Neural progenitor cell (in vitro differentiated cells): ENCODE measurements around the gene PRMT5. TPM values are rescaled to one million over a fixed set of nuclear protein-coding genes. Genes with fewer than 3 reads are reported as not detected.

Experiments
- DNase-seq: peaks from one replicate; pipeline ENCODE4 v3.0.0-alpha.2; 2016; ENCODE audit warnings: low spot score
- H2AFZ ChIP-seq: fragments of 200-600 bp; sonication (generic); replicated peaks from 2 replicates; pipeline ENCODE4 v1.6.1; 2016; ENCODE audit warnings: antibody characterized with exemption
- H3F3A ChIP-seq: fragments of 200-600 bp; sonication (generic); 2 replicates; pipeline ENCODE4 v1.6.1; 2016; ENCODE audit warnings: antibody characterized with exemption, low read depth
- H3K27ac ChIP-seq: fragments of 200-600 bp; sonication (generic); 2 replicates; pipeline ENCODE4 v1.5.1; 2016; ENCODE audit warnings: mild to moderate bottlenecking
- H3K27me3 ChIP-seq: fragments of 200-600 bp; sonication (generic); 2 replicates; pipeline ENCODE4 v1.6.1; 2016; ENCODE audit warnings: mild to moderate bottlenecking, moderate library complexity
- H3K36me3 ChIP-seq: fragments of 200-600 bp; sonication (generic); 2 replicates; pipeline ENCODE4 v1.5.1; 2016
- H3K4me1 ChIP-seq: fragments of 200-600 bp; sonication (generic); 2 replicates; pipeline ENCODE4 v1.6.1; 2016; ENCODE audit warnings: mixed run types
- H3K4me2 ChIP-seq: fragments of 200-600 bp; sonication (generic); 2 replicates; pipeline ENCODE4 v1.6.1; 2016
- H3K4me3 ChIP-seq: fragments of 200-600 bp; sonication (generic); 2 replicates; pipeline ENCODE4 v1.5.1; 2016
- H3K79me2 ChIP-seq: fragments of 200-600 bp; sonication (generic); 2 replicates; pipeline ENCODE4 v1.6.1; 2016; ENCODE audit warnings: low read depth
- H3K9ac ChIP-seq: fragments of 200-600 bp; sonication (generic); 2 replicates; pipeline ENCODE4 v1.6.1; 2016
- H3K9me3 ChIP-seq: fragments of 200-600 bp; sonication (generic); 2 replicates; pipeline ENCODE4 v1.5.1; 2016; ENCODE audit warnings: low read depth
- H4K20me1 ChIP-seq: fragments of 200-600 bp; sonication (generic); 2 replicates; pipeline ENCODE4 v1.6.1; 2016; ENCODE audit warnings: low read depth
- H3K27ac Mint-ChIP-seq: 3 replicates; pipeline ENCODE4 v1.8.0; 2021; ENCODE audit warnings: mixed read lengths
- H3K27me3 Mint-ChIP-seq: 2 replicates; pipeline ENCODE4 v1.8.0; 2022; ENCODE audit warnings: low read depth, mild to moderate bottlenecking, inconsistent platforms, moderate library complexity, mixed read lengths; ENCODE audit not compliant: insufficient read depth
- H3K36me3 Mint-ChIP-seq: 3 replicates; pipeline ENCODE4 v1.8.0; 2021; ENCODE audit warnings: mixed read lengths
- H3K4me1 Mint-ChIP-seq: 3 replicates; pipeline ENCODE4 v1.8.0; 2021; ENCODE audit warnings: mixed read lengths
- H3K4me3 Mint-ChIP-seq: 3 replicates; pipeline ENCODE4 v1.8.0; 2021; ENCODE audit warnings: mild to moderate bottlenecking, moderate library complexity, mixed read lengths
- H3K9me3 Mint-ChIP-seq: 3 replicates; pipeline ENCODE4 v1.8.0; 2020; ENCODE audit warnings: mixed read lengths
- CTCF ChIP-seq: fragments of 200-600 bp; sonication (generic); IDR thresholded peaks from 2 replicates; pipeline ENCODE4 v1.5.1; 2017; ENCODE audit warnings: antibody characterized with exemption, mild to moderate bottlenecking
- EZH2 ChIP-seq: fragments of 200-600 bp; sonication (generic); IDR thresholded peaks from 2 replicates; pipeline ENCODE4 v1.6.1; 2017; ENCODE audit warnings: antibody characterized with exemption, mild to moderate bottlenecking, moderate library complexity
- EZH2phosphoT487 ChIP-seq: fragments of 200-600 bp; sonication (generic); IDR thresholded peaks from 2 replicates; pipeline ENCODE4 v1.6.1; 2017; ENCODE audit warnings: antibody characterized with exemption
- total RNA-seq: library from RNA; depleted of rRNA; stranded (reverse); fragments of >200 nt; gene quantifications from 2 replicates; pipeline ENCODE4 v1.2.3, GENCODE V29; 2015; ENCODE audit warnings: low replicate concordance

Gene PRMT5
- total RNA-seq, 1 donor from 2014 or later: 54.6 TPM

- TF ChIP-seq EZH2 (no peak), EZH2phosphoT487 (no peak), CTCF (no peak)
- no peak overlapping the region for H3K27ac Mint-ChIP-seq
- peaks cover 9% of the 10 kb centered on the region for H3F3A ChIP-seq
- no peaks in the 10 kb centered on the region for H3K27me3 ChIP-seq
- H3K9ac ChIP-seq: no peak overlapping the region
- no peaks in the 10 kb centered on the region for H3K9me3 Mint-ChIP-seq
- DNase-seq: no peak
- peaks cover 20% of the 10 kb centered on the region for H3K79me2 ChIP-seq
- H3K4me3 ChIP-seq: no peak overlapping the region
- H3K36me3 ChIP-seq: peaks cover 4% of the 10 kb centered on the region
- H3K4me1 Mint-ChIP-seq: peaks cover 4% of the 10 kb centered on the region
- H4K20me1 ChIP-seq: peaks cover 16% of the 10 kb centered on the region
- H3K9me3 ChIP-seq: no peaks in the 10 kb centered on the region
- no peaks in the 10 kb centered on the region for H3K4me1 ChIP-seq
- H3K27me3 Mint-ChIP-seq: no peaks in the 10 kb centered on the region
- H2AFZ ChIP-seq: no peak overlapping the region
- H3K27ac ChIP-seq: no peak overlapping the region
- H3K4me2 ChIP-seq: no peak overlapping the region
- no peak overlapping the region for H3K4me3 Mint-ChIP-seq
- H3K36me3 Mint-ChIP-seq: peaks cover 44% of the 10 kb centered on the region
Measured at GRCh38 chr14:22907429-22907828, 21.7 kb downstream of the PRMT5 start.

- H3K9ac ChIP-seq: no peak overlapping the region
- H3K27ac Mint-ChIP-seq: no peak overlapping the region
- peaks cover 9% of the 10 kb centered on the region for H3F3A ChIP-seq
- no peak overlapping the region for H3K4me2 ChIP-seq
- H3K9me3 Mint-ChIP-seq: no peaks in the 10 kb centered on the region
- H3K36me3 Mint-ChIP-seq: peaks cover 46% of the 10 kb centered on the region
- peaks cover 4% of the 10 kb centered on the region for H3K4me1 Mint-ChIP-seq
- H3K79me2 ChIP-seq: peaks cover 7% of the 10 kb centered on the region
- H3K9me3 ChIP-seq: no peaks in the 10 kb centered on the region
- H3K27me3 ChIP-seq: no peaks in the 10 kb centered on the region
- DNase-seq: no peak
- no peak overlapping the region for H2AFZ ChIP-seq
- TF ChIP-seq EZH2 (no peak), CTCF (no peak)
- peaks cover 2% of the 10 kb centered on the region for H4K20me1 ChIP-seq
- peaks cover 4% of the 10 kb centered on the region for H3K36me3 ChIP-seq
- H3K27me3 Mint-ChIP-seq: peaks cover 2% of the 10 kb centered on the region
- H3K27ac ChIP-seq: no peak overlapping the region
- H3K4me3 Mint-ChIP-seq: no peak overlapping the region
- H3K4me1 ChIP-seq: no peaks in the 10 kb centered on the region
- H3K4me3 ChIP-seq: no peak overlapping the region
Measured at GRCh38 chr14:22906073-22906472, 23.1 kb downstream of the PRMT5 start.

- H3K27me3 Mint-ChIP-seq: peaks cover 2% of the 10 kb centered on the region
- H3F3A ChIP-seq: peaks cover 13% of the 10 kb centered on the region
- H2AFZ ChIP-seq: no peak overlapping the region
- H3K4me1 Mint-ChIP-seq: peaks cover 4% of the 10 kb centered on the region
- no peaks in the 10 kb centered on the region for H3K9me3 ChIP-seq
- no peaks in the 10 kb centered on the region for H3K27me3 ChIP-seq
- no peak overlapping the region for H3K4me2 ChIP-seq
- H4K20me1 ChIP-seq: no peaks in the 10 kb centered on the region
- H3K4me3 Mint-ChIP-seq: no peak overlapping the region
- H3K4me1 ChIP-seq: no peaks in the 10 kb centered on the region
- H3K36me3 Mint-ChIP-seq: peaks cover 48% of the 10 kb centered on the region
- H3K27ac ChIP-seq: no peak overlapping the region
- DNase-seq: no peak
- H3K9me3 Mint-ChIP-seq: no peaks in the 10 kb centered on the region
- no peak overlapping the region for H3K4me3 ChIP-seq
- peaks cover 4% of the 10 kb centered on the region for H3K36me3 ChIP-seq
- H3K79me2 ChIP-seq: peaks cover 2% of the 10 kb centered on the region
- TF ChIP-seq CTCF: no peak
- no peak for TF ChIP-seq EZH2phosphoT487
- no peak for TF ChIP-seq EZH2
- H3K27ac Mint-ChIP-seq: no peak overlapping the region
- H3K9ac ChIP-seq: no peak overlapping the region
Measured at GRCh38 chr14:22905627-22906026, 23.5 kb downstream of the PRMT5 start.

GRCh38 chr14:22903742-22904087, 25.5 kb downstream of the PRMT5 start:
- peaks cover 4% of the 10 kb centered on the region for H3K36me3 ChIP-seq
- peaks cover 32% of the 10 kb centered on the region for H3F3A ChIP-seq
- H3K27me3 ChIP-seq: no peaks in the 10 kb centered on the region
- TF ChIP-seq EZH2phosphoT487: no peak
- no peak for TF ChIP-seq EZH2
- TF ChIP-seq CTCF: no peak
- peaks cover 2% of the 10 kb centered on the region for H3K27me3 Mint-ChIP-seq
- H4K20me1 ChIP-seq: peaks cover 10% of the 10 kb centered on the region
- no peak overlapping the region for H3K4me2 ChIP-seq
- no peaks in the 10 kb centered on the region for H3K9me3 Mint-ChIP-seq
- H3K4me3 ChIP-seq: no peak overlapping the region
- peaks cover 43% of the 10 kb centered on the region for H3K36me3 Mint-ChIP-seq
- no peak overlapping the region for H3K4me3 Mint-ChIP-seq
- H3K27ac Mint-ChIP-seq: no peak overlapping the region
- H2AFZ ChIP-seq: no peak overlapping the region
- no peaks in the 10 kb centered on the region for H3K9me3 ChIP-seq
- H3K4me1 ChIP-seq: peaks cover 10% of the 10 kb centered on the region
- DNase-seq: no peak
- no peaks in the 10 kb centered on the region for H3K79me2 ChIP-seq
- no peak overlapping the region for H3K9ac ChIP-seq
- peaks cover 8% of the 10 kb centered on the region for H3K4me1 Mint-ChIP-seq
- no peak overlapping the region for H3K27ac ChIP-seq
